HUES6 (cell line): Measurements from ENCODE around the gene PGM5.

ENCODE experiments used
- H3K27ac ChIP-seq: 2 replicates; pipeline ENCODE4 v1.7.0; 2013; ENCODE audit warnings: low read depth, mild to moderate bottlenecking, low read length, inconsistent platforms
- H3K27me3 ChIP-seq: 2 replicates; pipeline ENCODE4 v1.6.1; 2013; ENCODE audit warnings: low read length; ENCODE audit not compliant: control insufficient read depth, insufficient read depth
- H3K36me3 ChIP-seq: 2 replicates; pipeline ENCODE4 v1.6.1; 2013; ENCODE audit warnings: low read length; ENCODE audit not compliant: control insufficient read depth, insufficient read depth
- H3K4me1 ChIP-seq: 2 replicates; pipeline ENCODE4 v1.6.1; 2013; ENCODE audit warnings: low read length; ENCODE audit not compliant: control insufficient read depth, insufficient read depth
- H3K4me3 ChIP-seq: 2 replicates; pipeline ENCODE4 v1.5.1; 2013; ENCODE audit warnings: low read depth, low read length
- H3K9ac ChIP-seq: one replicate; pipeline ENCODE4 v1.6.1; 2013; ENCODE audit warnings: mild to moderate bottlenecking, low read length
- H3K9me3 ChIP-seq: 2 replicates; pipeline ENCODE4 v1.6.1; 2013; ENCODE audit warnings: low read depth, low read length; ENCODE audit not compliant: control insufficient read depth, insufficient read depth

PGM5 gene

DNA sequence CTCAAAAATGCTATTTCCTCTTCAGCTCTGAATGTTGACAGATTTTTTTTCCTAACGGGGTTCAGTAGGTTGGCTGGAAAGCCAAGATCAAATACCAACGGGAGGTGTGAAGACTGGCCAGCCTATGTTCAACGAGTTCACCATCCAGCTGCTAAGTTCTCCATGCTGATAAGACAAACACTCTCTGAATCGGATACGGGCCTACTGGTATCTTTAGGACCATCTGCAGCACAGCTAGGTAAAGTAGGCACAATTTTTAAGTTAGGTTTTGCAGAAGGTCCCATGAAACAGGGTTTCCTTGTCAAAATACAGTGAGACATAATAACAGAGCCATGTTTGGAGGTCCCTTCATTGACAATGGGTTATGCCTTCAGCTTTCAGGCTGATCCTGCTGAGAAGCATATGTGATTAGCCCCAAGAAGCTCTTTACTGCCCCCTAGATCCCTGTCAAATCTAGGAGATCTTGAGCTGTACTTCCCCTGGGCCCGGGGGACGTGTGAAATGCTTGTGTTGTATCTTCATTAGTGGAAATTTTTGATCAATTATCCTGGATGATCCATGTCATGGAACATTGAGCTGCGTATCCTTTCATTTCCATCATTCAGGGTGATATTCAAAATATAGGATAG is 60.6 kb downstream of the PGM5 start:
- no peak overlapping the region for H3K4me3 ChIP-seq
- H3K9me3 ChIP-seq, result no peaks in the 10 kb centered on the region
- H3K4me1 ChIP-seq, result 0 out of 2 replicates have a peak, but pooled peaks cover 4% of the 10 kb centered on the region
- H3K36me3 ChIP-seq, result no peaks in the 10 kb centered on the region
- no peak overlapping the region for H3K27ac ChIP-seq
- no peak overlapping the region for H3K9ac ChIP-seq
- peaks cover 24% of the 10 kb centered on the region for H3K27me3 ChIP-seq

DNA sequence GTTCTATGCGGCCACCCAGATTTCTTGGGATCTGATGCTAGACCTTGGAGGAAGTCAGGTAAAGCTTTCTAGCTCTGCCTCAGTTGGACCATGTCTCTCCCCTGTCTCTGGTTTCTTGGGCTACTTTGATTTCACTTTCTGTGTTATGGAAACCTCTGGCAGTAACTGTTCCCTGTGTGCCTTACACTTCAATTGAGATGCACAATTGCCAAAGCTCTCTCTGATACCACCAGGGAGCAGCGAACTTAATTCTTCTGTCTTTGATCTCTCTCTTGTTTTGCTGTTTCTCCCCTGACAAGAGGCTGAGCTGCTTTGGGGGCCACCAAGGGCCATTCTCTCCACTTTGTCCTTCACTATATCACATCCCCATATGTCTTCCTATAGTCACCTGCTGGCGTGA is 61.4 kb downstream of the PGM5 start:
- Histone ChIP-seq H3K36me3 (no peaks in the 10 kb centered on the region), H3K27me3 (peaks cover 24% of the 10 kb centered on the region), H3K27ac (no peak overlapping the region), H3K9me3 (no peaks in the 10 kb centered on the region), H3K4me1 (0 out of 2 replicates have a peak, but pooled peaks cover 4% of the 10 kb centered on the region), H3K9ac (no peak overlapping the region), H3K4me3 (no peak overlapping the region)

DNA sequence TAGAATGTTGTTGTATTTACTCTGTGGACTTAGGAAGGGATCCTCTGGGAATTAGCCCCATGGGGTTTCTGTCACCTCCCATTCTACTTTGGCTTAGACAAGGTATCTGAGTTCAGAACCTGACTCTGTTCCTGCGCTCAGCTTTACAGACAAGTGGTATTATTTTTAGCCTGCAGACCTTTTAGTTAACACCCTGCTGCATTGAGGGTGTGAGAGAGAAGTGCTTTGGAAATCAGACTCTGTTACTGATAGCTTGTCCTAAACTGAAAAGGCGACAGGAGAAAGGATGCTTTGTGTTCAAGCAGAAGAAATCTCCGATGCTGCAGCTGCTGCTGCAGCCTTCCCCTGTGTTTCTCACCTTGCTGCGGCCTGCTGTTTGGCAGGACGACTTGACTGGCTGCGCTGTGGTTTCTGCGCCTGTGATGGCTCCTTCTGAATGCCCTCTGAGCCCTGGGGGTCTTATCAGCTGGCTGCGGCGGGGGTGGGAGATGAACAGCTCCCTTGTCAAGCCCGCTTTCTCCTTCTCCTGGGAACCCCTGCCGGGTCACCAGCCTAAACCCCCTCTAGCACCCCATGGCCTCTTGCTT is 61.9 kb downstream of the PGM5 start:
- 0 out of 2 replicates have a peak, but pooled peaks cover 4% of the 10 kb centered on the region for H3K4me1 ChIP-seq
- H3K36me3 ChIP-seq, result no peaks in the 10 kb centered on the region
- no peak overlapping the region for H3K4me3 ChIP-seq
- peaks cover 24% of the 10 kb centered on the region for H3K27me3 ChIP-seq
- H3K9ac ChIP-seq, result no peak overlapping the region
- H3K27ac ChIP-seq, result no peak overlapping the region
- no peaks in the 10 kb centered on the region for H3K9me3 ChIP-seq

DNA sequence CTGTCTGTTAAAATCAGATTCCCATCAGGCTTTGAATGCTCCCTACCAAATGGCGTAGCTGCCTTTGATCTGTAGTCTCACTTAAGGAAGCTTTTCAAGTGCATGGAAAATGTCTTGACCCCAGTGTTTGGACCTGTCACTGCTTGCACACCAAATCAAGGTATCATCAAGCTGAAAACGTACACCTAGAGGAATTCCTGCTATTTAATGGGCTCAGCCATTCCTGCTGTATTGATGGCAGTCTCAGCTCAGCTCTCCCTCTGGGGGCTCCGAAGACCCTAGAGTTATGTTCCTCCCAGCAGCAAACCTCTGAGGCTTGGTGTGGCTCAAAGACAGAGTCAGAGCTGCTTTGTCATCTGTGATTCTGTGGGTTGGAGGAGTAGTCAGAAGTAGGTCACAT is 63.5 kb downstream of the PGM5 start:
- Histone ChIP-seq H3K27ac (no peak overlapping the region), H3K4me3 (no peak overlapping the region), H3K27me3 (peaks cover 37% of the 10 kb centered on the region), H3K36me3 (no peaks in the 10 kb centered on the region), H3K4me1 (0 out of 2 replicates have a peak, but pooled peaks cover 4% of the 10 kb centered on the region), H3K9ac (no peak overlapping the region), H3K9me3 (no peaks in the 10 kb centered on the region)

DNA sequence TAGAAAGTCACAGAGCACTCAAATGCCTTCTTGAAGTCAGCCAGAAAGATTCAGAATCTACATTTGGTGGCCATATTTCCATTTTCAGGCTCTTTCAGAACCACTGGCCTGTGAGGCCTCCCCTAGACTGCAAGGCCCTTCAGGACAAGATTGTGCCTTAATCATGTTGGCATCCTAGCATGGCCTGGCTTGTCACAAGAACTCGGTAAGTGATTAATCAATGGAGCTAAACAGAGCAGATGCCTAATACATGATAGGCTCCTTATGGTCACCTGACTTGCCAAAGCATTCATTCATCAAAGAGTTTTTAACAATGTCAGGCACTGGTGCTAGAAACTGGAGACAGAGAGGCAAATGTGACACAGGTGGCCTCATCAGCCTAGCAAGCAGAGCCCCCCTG is 70.3 kb downstream of the PGM5 start:
- no peaks in the 10 kb centered on the region for H3K4me1 ChIP-seq
- no peaks in the 10 kb centered on the region for H3K9me3 ChIP-seq
- H3K9ac ChIP-seq, result no peak overlapping the region
- no peak overlapping the region for H3K27ac ChIP-seq
- H3K4me3 ChIP-seq, result no peak overlapping the region
- no peaks in the 10 kb centered on the region for H3K36me3 ChIP-seq
- peaks cover 28% of the 10 kb centered on the region for H3K27me3 ChIP-seq

DNA sequence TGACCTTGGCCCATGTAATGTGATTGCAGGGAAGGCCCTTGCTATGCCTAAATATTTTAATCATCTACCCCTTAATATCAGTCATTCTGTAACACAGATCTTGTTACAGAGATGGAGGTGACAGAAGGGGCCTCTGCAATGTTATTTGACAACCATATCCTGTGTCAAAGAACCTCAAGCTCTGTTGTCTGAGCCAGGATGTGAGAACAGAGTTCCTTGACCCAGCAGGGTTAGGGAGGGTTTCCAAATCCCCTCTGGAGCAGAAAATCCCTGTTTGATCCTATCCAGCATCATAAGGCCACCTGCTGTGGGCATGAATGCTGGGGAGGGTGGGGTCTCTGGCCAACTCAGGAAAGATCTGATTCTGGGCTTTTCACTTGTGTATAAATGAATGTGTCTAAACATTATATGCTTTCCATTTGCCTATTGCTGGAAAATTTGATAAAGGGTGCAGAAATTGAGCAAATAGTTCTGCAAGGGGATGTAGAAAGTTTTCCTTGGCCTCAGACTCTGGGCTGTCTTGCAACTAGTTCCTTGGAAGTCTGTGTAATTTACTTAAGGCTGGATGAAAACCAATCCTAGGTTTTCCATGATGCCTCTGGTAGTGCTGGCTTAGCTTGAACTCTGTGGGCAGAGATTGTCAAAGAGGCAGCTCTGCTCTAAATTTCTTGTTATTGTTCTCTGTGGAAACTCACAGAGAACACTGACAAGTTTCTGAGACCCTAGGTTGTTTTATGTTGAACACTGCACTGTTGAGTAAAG is 71.0 kb downstream of the PGM5 start:
- Histone ChIP-seq H3K4me1 (no peaks in the 10 kb centered on the region), H3K27ac (no peak overlapping the region), H3K9ac (no peak overlapping the region), H3K9me3 (no peaks in the 10 kb centered on the region), H3K4me3 (no peak overlapping the region), H3K36me3 (no peaks in the 10 kb centered on the region), H3K27me3 (peaks cover 28% of the 10 kb centered on the region)

DNA sequence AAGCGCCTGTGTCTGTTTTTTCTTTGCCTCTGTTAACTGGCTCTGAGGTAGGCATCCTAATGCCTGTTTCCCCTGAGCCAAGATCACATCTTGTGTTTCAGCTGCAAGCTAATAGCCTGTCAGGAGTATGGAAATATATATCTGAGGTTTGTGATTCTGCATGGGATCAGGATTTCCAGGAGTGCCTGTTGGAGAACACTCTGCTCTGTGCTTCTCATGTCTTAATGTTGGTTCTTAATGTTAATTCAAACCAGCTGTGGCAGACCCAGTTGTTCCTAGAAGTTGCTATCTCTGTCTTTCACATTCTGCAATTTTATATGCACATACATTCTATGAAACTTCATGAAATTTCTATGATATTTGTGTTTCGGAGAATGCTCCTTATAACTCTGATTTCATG is 72.1 kb downstream of the PGM5 start:
- H3K9ac ChIP-seq, result no peak overlapping the region
- H3K36me3 ChIP-seq, result no peaks in the 10 kb centered on the region
- H3K4me3 ChIP-seq, result no peak overlapping the region
- H3K27me3 ChIP-seq, result peaks cover 28% of the 10 kb centered on the region
- H3K27ac ChIP-seq, result no peak overlapping the region
- no peaks in the 10 kb centered on the region for H3K9me3 ChIP-seq
- H3K4me1 ChIP-seq, result no peaks in the 10 kb centered on the region

DNA sequence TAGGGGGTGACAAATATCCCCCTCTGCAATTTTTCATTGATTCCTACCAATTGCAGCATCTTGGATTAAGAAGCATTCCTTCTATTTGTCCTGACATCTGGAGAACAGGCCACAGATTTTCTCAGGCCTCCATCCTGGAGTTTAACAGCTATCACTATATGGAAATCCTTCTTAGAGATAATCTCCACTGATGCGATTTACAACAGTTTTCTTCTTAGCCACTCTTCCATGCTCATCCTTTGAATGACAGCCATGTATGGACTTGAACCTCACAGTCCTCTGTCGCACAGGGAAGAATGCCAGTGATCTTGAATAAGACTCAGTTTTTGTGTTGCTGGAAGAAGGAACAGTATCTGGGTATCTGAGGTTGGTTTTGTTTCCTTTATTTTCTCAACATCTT is 73.2 kb downstream of the PGM5 start:
- Histone ChIP-seq H3K27ac (no peak overlapping the region), H3K9ac (no peak overlapping the region), H3K4me1 (no peaks in the 10 kb centered on the region), H3K36me3 (no peaks in the 10 kb centered on the region), H3K27me3 (peaks cover 20% of the 10 kb centered on the region; the same call in 1 of the 2 replicates), H3K9me3 (no peaks in the 10 kb centered on the region), H3K4me3 (no peak overlapping the region)

DNA sequence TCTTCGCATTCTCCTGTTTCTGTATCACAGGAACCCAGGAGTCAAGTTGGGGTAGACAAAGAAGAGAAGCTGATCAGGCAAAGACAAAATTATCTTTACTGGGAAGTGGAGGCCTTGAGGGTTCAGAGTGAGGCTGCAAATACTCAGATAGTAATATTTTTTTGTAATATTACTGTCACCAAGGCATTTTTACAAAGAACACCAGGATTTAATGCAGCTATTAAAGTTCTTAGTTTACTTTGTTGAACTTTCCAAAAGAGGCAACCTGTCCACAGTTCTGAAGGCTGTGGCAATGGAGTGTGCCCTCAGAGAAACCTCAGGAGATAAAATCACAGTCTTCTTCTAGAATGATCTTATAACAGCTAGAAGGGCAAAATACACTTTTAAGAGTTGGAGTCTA is 74.9 kb downstream of the PGM5 start:
- H3K27me3 ChIP-seq, result peaks cover 19% of the 10 kb centered on the region; the same call in 1 of the 2 replicates
- no peak overlapping the region for H3K27ac ChIP-seq
- H3K4me3 ChIP-seq, result no peak overlapping the region
- H3K9ac ChIP-seq, result no peak overlapping the region
- H3K9me3 ChIP-seq, result no peaks in the 10 kb centered on the region
- no peaks in the 10 kb centered on the region for H3K4me1 ChIP-seq
- no peaks in the 10 kb centered on the region for H3K36me3 ChIP-seq

DNA sequence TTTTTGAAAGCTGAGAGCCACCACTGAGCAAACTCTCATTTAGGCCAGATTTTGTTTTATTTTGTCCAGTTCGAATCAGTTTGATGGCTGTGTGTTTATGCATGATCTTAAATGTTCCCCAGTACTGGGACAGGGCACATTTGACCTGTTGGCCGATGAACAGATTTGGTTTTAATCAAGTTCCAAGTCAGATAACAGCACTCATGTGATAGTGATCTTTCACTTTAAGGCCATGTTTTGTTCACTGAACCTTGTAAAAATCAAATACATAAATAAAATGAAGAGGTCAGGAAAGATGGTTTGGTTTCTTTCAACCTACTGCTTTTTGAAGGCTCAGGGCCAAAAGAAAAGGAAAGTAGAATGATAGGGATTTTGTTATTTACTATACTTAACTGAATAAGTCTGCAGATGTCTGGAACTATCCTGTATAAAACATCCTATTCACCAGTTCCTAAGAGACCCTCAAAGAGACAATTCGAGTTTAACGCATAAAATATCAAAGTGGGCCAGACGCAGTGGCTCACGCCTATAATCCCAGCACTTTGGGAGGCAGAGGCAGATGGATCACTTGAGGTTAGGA is 77.2 kb downstream of the PGM5 start:
- no peak overlapping the region for H3K9ac ChIP-seq
- H3K4me3 ChIP-seq, result no peak overlapping the region
- H3K36me3 ChIP-seq, result no peaks in the 10 kb centered on the region
- H3K27me3 ChIP-seq, result peaks cover 13% of the 10 kb centered on the region; the same call in 1 of the 2 replicates
- no peak overlapping the region for H3K27ac ChIP-seq
- no peaks in the 10 kb centered on the region for H3K9me3 ChIP-seq
- no peaks in the 10 kb centered on the region for H3K4me1 ChIP-seq

DNA sequence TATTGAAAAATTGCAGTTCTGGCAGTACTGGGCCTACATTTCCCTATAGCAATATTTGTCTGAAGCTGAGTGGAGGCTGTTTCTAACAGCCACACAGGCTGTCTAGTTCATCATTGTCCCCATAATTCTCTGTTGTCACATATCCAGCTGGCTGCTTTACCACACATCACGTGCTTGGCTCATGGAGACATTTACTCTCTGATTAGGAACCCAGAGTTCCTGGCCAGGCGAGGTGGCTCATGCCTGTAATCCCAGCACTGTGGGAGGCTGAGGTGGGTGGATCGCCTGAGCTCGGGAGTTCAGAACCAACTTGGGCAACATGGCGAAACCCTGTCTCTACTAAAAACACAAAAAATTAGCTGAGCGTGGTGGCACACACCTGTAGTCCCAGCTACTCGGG is 81.4 kb downstream of the PGM5 start:
- Histone ChIP-seq H3K27ac (no peak overlapping the region), H3K36me3 (no peaks in the 10 kb centered on the region), H3K9ac (no peak overlapping the region), H3K9me3 (0 out of 2 replicates have a peak, but pooled peaks cover 3% of the 10 kb centered on the region), H3K27me3 (peaks cover 7% of the 10 kb centered on the region; the same call in 1 of the 2 replicates), H3K4me1 (no peaks in the 10 kb centered on the region), H3K4me3 (no peak overlapping the region)
